Kidney (tissue), 14 donors: ENCODE data around the gene FN1. TPM values are rescaled to one million over a fixed set of nuclear protein-coding genes. Genes with fewer than 3 reads are reported as not detected.

Experiments used
- DNase-seq, 5 donors: peaks; one replicate each; pipeline ENCODE4 v3.0.0-alpha.2; 2013 to 2020
- FAIRE-seq: peaks from 2 replicates; lab custom pipeline; 2012; peaks lifted over from hg19 to GRCh38; lab: Jason Lieb, UNC
- H3K27ac ChIP-seq, 2 donors: one replicate each; pipeline ENCODE4 v1.7.0; 2013; ENCODE audit warnings: low read depth in 2 of 2, low read length in 2 of 2, inconsistent platforms in 1 of 2
- H3K27me3 ChIP-seq: one replicate; pipeline ENCODE4 v1.7.1; 2013; ENCODE audit warnings: low read length, inconsistent platforms; ENCODE audit not compliant: control insufficient read depth, insufficient read depth
- H3K36me3 ChIP-seq, 3 donors: one replicate each; pipeline versions ENCODE4 v1.7.0 to v1.7.1; 2013; ENCODE audit warnings: low read length in 3 of 3, control low read depth in 1 of 3, inconsistent platforms in 1 of 3; ENCODE audit not compliant: insufficient read depth in 3 of 3, control insufficient read depth in 2 of 3
- H3K4me1 ChIP-seq, 3 donors: one replicate each; pipeline versions ENCODE4 v1.7.0 to v1.7.1; 2013; ENCODE audit warnings: low read length in 3 of 3, inconsistent platforms in 1 of 3, low read depth in 1 of 3; ENCODE audit not compliant: control insufficient read depth in 2 of 3, insufficient read depth in 2 of 3
- H3K4me3 ChIP-seq, 3 donors: one replicate each; pipeline versions ENCODE4 v1.7.0 to v1.8.1; 2013; ENCODE audit warnings: low read length in 3 of 3, control low read depth in 1 of 3, inconsistent platforms in 1 of 3
- H3K9ac ChIP-seq, 3 donors: one replicate each; pipeline versions ENCODE4 v1.7.0 to v1.7.1; 2013; ENCODE audit warnings: low read length in 3 of 3, control low read depth in 1 of 3, inconsistent platforms in 1 of 3
- H3K9me3 ChIP-seq, 3 donors: one replicate each; pipeline versions ENCODE4 v1.7.0 to v1.7.1; 2013; ENCODE audit warnings: low read length in 3 of 3, control low read depth in 1 of 3, inconsistent platforms in 1 of 3; ENCODE audit not compliant: control insufficient read depth in 2 of 3, insufficient read depth in 1 of 3
- intact Hi-C: fragments of 100-400 bp; cut with DNase I; formaldehyde crosslinking; loops from one replicate; pipeline ENCODE4 v1.11.1; 2022
- polyA plus RNA-seq: library from polyadenylated mRNA; stranded (reverse); fragments of 350-450 nt; fragmentation: Illumina TruSeq; extraction: RNeasy Lipid Tissue Mini Kit (QIAGEN cat#74804); gene quantifications from one replicate; pipeline ENCODE4 v1.2.3, GENCODE V29; 2014; ENCODE audit warnings: low read depth, low replicate concordance; ENCODE audit not compliant: insufficient read depth
- total RNA-seq: library from RNA; stranded (reverse); fragmentation: NEBNext Ultra II Directional; extraction: Animal tissue kit (Norgen Biotek cat#: 25700); gene quantifications from one replicate; pipeline ENCODE4 v1.2.1, GENCODE V29; 2021
- TF ChIP-seq, protein P1 (sequence below): IDR thresholded peaks from 3 replicates; pipeline ENCODE4 v1.5.1; 2012; ENCODE audit warnings: mild to moderate bottlenecking, moderate library complexity, borderline replicate concordance; ENCODE audit not compliant: insufficient read depth; ENCODE audit errors: extremely low read depth
- donor health status: control.
- donor health status: control.
- donor health status: control.
- donor health status: control.
- donor health status: control.
- donor health status: DM: yes; HTN: yes; CAD: no.
- donor health status: Normal renal cell carcinoma (clear cell type).

The FN1 gene
- total and polyA plus RNA-seq, 2 donors from 2014 or later: 92.1 to 289 TPM

DNA sequence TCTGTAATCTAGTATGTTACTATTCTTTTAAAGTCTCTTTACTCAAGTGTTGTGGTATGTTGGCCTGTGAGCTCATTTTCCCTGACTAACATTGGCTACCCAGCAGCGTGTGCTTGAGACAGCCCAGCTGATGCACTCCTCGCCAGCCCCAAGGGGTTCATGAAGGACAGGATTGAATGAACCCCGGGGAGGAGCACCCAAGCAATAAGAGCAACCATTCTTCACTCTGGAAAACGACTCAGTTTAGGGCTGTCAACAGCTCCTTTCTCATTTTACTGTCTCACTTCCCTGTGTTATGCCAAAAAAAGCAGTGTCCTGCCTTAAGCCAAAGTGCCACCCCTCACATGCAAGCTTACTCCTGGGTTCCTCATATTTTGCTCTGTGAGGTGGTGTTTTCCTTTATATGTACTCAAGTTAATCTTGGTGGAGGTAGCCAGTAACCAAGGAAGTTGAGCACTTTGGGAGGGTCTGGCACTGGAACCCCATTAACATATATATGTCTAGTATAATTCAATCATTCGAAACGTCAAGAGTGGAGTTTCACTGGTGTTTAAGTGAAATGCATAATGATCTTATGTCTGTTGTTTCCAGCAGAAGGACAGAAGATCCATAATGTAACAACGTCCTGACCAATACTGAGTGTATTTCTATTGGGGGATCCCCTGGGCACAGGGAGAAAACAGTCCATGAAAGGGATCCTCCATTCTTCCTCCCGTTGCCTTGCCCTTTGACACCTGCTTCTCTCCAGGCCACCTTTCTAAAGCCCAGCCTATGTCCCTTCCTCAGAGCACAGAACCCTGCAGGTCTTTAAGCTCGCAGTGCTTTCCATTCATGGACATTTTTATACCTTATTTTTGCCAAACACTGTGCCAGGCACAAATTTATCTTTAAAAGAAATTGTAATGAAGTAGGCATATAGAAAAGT, 80.8 kb downstream of the FN1 start:
- TF ChIP-seq, protein P1, sequence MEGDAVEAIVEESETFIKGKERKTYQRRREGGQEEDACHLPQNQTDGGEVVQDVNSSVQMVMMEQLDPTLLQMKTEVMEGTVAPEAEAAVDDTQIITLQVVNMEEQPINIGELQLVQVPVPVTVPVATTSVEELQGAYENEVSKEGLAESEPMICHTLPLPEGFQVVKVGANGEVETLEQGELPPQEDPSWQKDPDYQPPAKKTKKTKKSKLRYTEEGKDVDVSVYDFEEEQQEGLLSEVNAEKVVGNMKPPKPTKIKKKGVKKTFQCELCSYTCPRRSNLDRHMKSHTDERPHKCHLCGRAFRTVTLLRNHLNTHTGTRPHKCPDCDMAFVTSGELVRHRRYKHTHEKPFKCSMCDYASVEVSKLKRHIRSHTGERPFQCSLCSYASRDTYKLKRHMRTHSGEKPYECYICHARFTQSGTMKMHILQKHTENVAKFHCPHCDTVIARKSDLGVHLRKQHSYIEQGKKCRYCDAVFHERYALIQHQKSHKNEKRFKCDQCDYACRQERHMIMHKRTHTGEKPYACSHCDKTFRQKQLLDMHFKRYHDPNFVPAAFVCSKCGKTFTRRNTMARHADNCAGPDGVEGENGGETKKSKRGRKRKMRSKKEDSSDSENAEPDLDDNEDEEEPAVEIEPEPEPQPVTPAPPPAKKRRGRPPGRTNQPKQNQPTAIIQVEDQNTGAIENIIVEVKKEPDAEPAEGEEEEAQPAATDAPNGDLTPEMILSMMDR: no peak
- intact Hi-C loops: no loop called here

DNA sequence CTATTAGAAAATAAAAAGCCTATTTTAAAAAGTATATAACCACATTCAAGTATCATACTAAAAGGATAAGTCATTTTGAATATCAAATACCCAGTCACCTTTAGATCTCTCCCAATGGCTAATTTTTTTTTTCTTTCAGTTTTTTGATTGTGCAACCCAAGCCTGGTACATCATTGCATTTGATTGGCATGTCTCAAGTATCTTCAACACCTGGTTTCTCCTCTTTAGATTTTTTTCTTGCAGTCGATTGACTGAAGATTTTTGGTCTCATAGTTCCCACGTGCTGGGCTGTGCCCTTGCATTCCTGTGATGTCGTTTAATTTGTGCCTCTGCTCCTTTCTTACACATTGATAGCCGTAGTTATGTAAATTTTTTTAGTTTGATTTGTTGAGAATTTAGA, 83.3 kb downstream of the FN1 start:
- H3K9ac ChIP-seq: no peak overlapping the region
- H3K36me3 ChIP-seq: peaks cover 4 to 15% (median 7%) of the 10 kb centered on the region in 3 donors
- no peak overlapping the region for H3K4me3 ChIP-seq
- TF ChIP-seq, protein P1: no peak
- H3K4me1 ChIP-seq: no peaks in the 10 kb centered on the region
- no peaks in the 10 kb centered on the region for H3K27me3 ChIP-seq
- H3K9me3 ChIP-seq: no peaks in the 10 kb centered on the region
- intact Hi-C loops: no loop called here
- DNase-seq: no peak
- no peak overlapping the region for H3K27ac ChIP-seq
- no peak for FAIRE-seq

More for the DNA sequence above, 80.8 kb downstream of the FN1 start:
- no peak for DNase-seq
- Histone ChIP-seq H3K4me1 (no peaks in the 10 kb centered on the region), H3K27ac (no peak overlapping the region), H3K9me3 (no peaks in the 10 kb centered on the region), H3K9ac (no peak overlapping the region), H3K4me3 (no peak overlapping the region), H3K36me3 (no peaks in the 10 kb centered on the region), H3K27me3 (no peaks in the 10 kb centered on the region)
- no peak for FAIRE-seq

- H3K4me1 ChIP-seq: no peaks in the 10 kb centered on the region
- DNase-seq: no peak
- no peak overlapping the region for H3K27ac ChIP-seq
- no peak overlapping the region for H3K9ac ChIP-seq
- TF ChIP-seq, protein P1: no peak
- FAIRE-seq: no peak
- H3K4me3 ChIP-seq: no peak overlapping the region
- intact Hi-C loops: no loop called here
- H3K27me3 ChIP-seq: no peaks in the 10 kb centered on the region
- peaks cover 6 to 35% (median 21%) of the 10 kb centered on the region in 3 donors for H3K36me3 ChIP-seq
- no peaks in the 10 kb centered on the region for H3K9me3 ChIP-seq
These were observed 88.0 kb downstream of the FN1 start for GRCh38 chr2:215347878-215348277.
